Upper lobe of left lung (tissue), 6 donors: ENCODE results near the gene SLC30A1. TPM values are rescaled to one million over a fixed set of nuclear protein-coding genes. Genes with fewer than 3 reads are reported as not detected.
"Not testable (repeated sequence)": the region's sequence is repeated elsewhere in the genome, so short reads cannot be mapped to it uniquely, and the experiment has no call there.

ENCODE experiments used
- ATAC-seq, 2 donors: fragments of 200-7000 bp; cut with Tn5 transposase; one replicate each; pipeline ENCODE4 v1.9.1; 2022; ENCODE audit warnings: mild to moderate bottlenecking in 2 of 2, moderate library complexity in 2 of 2; ENCODE audit not compliant: low FRiP score in 2 of 2
- DNase-seq, 2 donors: peaks; one replicate each; pipeline ENCODE4 v3.0.0-alpha.2; 2019 to 2020
- H3K27ac ChIP-seq, 4 donors: fragments of 200-600 bp; sonication (generic); one replicate each; pipeline ENCODE4 v1.5.1; 2016 to 2019
- H3K27me3 ChIP-seq, 4 donors: fragments of 200-600 bp; sonication (generic); one replicate each; pipeline ENCODE4 v1.5.1; 2017 to 2019
- H3K36me3 ChIP-seq, 4 donors: fragments of 200-600 bp; sonication (generic); one replicate each; pipeline ENCODE4 v1.5.1; 2016 to 2019
- H3K4me1 ChIP-seq, 4 donors: fragments of 200-600 bp; sonication (generic); one replicate each; pipeline ENCODE4 v1.5.1; 2018 to 2019
- H3K4me3 ChIP-seq, 4 donors: fragments of 200-600 bp; sonication (generic); one replicate each; pipeline ENCODE4 v1.5.1; 2017 to 2019; ENCODE audit warnings: mild to moderate bottlenecking in 2 of 4, moderate library complexity in 1 of 4
- H3K9me3 ChIP-seq, 4 donors: fragments of 200-600 bp; sonication (generic); one replicate each; pipeline ENCODE4 v1.5.1; 2018 to 2019
- EP300 ChIP-seq, 4 donors: sonication (generic); formaldehyde crosslinking; IDR thresholded peaks; one replicate each; pipeline ENCODE4 v1.5.1; 2017; ENCODE audit warnings: antibody characterized with exemption in 4 of 4, control low read depth in 2 of 4
- POLR2A ChIP-seq, 4 donors: fragments of 450-650 bp; IDR thresholded peaks; one replicate each; pipeline ENCODE4 v1.5.1; 2016 to 2017; ENCODE audit warnings: antibody characterized with exemption in 4 of 4, mild to moderate bottlenecking in 2 of 4
- POLR2AphosphoS5 ChIP-seq, 2 donors: sonication (generic); formaldehyde crosslinking; IDR thresholded peaks; one replicate each; pipeline ENCODE4 v1.5.1; 2017; ENCODE audit warnings: antibody characterized with exemption in 2 of 2
- WGBS, 2 donors: methylation state at CpG; one replicate each; pipeline ENCODE4 v1.1.5; 2017 to 2018; 5-methylcytosine and 5-hydroxymethylcytosine counted together
- total RNA-seq, 6 donors: library from RNA; depleted of rRNA in 4 of 6; stranded (reverse); fragments of >200 nt in 4 of 6; gene quantifications; one replicate each; pipeline versions ENCODE4 v1.1.0 to v1.2.1, GENCODE V29; 2016 to 2021
- TF ChIP-seq, protein P1 (sequence below), 6 experiments: fragments of 450-650 bp in 4 of 6; fragments of 200-600 bp in 2 of 6; sonication (generic) in 2 of 6; IDR thresholded peaks; one replicate each; pipeline ENCODE4 v1.5.1; 2016 to 2019; ENCODE audit warnings: antibody characterized with exemption in 6 of 6
- donor health status: DM: no; HTN: no; CAD: no; lungs with moderate emphysema.
- donor health status: DM: no; HTN: yes; CAD: no; lungs with severe emphysema.

SLC30A1 gene
- total RNA-seq, 6 donors from 2014 or later, result 3.1 to 19.2 (median 13.2) TPM

DNA sequence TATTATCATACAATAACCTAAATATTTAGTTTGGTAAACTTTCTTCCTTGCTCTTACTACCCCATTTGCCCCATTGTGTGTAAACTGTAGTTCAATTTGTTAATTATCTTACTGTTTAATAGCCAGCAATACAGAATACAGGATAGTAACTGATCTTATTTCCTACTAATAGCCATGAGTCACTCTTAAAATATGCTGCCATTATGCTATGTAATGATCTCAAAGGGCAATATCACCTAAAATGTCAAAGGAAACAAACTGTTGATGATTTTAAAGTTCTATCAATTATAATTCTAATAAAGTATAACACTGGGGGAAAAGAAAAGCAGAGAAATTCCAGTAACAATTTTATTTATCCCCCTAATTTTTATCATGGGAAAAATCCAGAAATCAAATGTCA, 4.3 kb downstream of the SLC30A1 start:
- no peaks in the 10 kb centered on the region for H3K9me3 ChIP-seq
- TF ChIP-seq POLR2AphosphoS5 (IDR thresholded peaks at IDR 0.05), result no peak
- TF ChIP-seq POLR2A (IDR thresholded peaks at IDR 0.05), result no peak
- TF ChIP-seq, protein P1, sequence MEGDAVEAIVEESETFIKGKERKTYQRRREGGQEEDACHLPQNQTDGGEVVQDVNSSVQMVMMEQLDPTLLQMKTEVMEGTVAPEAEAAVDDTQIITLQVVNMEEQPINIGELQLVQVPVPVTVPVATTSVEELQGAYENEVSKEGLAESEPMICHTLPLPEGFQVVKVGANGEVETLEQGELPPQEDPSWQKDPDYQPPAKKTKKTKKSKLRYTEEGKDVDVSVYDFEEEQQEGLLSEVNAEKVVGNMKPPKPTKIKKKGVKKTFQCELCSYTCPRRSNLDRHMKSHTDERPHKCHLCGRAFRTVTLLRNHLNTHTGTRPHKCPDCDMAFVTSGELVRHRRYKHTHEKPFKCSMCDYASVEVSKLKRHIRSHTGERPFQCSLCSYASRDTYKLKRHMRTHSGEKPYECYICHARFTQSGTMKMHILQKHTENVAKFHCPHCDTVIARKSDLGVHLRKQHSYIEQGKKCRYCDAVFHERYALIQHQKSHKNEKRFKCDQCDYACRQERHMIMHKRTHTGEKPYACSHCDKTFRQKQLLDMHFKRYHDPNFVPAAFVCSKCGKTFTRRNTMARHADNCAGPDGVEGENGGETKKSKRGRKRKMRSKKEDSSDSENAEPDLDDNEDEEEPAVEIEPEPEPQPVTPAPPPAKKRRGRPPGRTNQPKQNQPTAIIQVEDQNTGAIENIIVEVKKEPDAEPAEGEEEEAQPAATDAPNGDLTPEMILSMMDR (IDR thresholded peaks at IDR 0.05), result no peak
- TF ChIP-seq EP300 (IDR thresholded peaks at IDR 0.05), result no peak

DNA sequence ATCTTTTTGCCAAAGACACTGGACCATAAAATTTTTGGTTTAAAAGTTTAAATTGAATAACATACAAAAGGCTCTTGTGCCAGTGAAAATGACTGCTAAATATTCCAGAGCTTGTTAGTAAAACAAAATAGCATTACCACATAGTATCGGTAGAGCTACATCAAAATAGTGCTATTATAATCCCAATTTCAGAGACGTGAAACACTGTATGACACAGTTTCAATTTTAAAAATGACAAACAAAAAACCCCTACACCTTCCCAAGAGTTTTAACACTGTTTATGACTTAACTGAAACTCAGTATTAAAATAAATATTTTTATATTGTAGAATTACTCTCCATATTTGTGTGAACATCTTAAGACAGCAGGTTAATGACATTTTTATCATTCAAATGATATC, 7.0 kb downstream of the SLC30A1 start:
- WGBS, 2 donors, result 77 to 82% methylated on average over 2 of the region's 2 CpGs
- no peak for TF ChIP-seq EP300 (IDR thresholded peaks at IDR 0.05)
- no peak overlapping the region for H3K27ac ChIP-seq

More for the DNA sequence above, 4.3 kb downstream of the SLC30A1 start:
- Histone ChIP-seq H3K27me3 (no peaks in the 10 kb centered on the region), H3K27ac (no peak overlapping the region), H3K4me3 (no peak overlapping the region), H3K4me1 (peaks cover 8 to 31% (median 16%) of the 10 kb centered on the region in 4 donors), H3K36me3 (peaks cover 0 to 6% (median 0%) of the 10 kb centered on the region in 4 donors)
- DNase-seq, result no peak
- no peak for ATAC-seq

DNA sequence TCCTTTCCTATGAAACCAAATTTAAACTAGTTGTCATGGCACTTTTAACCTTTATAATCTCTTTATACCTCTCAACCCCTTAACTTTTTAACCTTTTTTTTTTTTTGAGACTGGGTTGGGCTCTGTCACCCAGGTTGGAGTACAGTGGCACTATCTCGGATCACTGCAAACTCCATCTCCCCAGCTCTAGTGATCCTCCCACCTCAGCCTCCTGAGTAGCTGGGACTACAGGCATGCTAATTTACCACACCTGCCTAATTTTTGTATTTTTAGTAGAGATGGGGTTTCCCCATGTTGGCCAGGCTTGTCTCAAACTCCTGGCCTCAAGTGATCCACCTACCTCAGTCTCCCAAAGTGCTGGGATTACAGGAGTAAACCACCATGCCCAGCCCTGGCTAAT, 8.6 kb downstream of the SLC30A1 start:
- ATAC-seq, result not testable (repeated sequence)

More for the DNA sequence above, 7.0 kb downstream of the SLC30A1 start:
- H3K4me3 ChIP-seq, result no peak overlapping the region
- no peak for DNase-seq
- ATAC-seq, result no peak
- H3K36me3 ChIP-seq, result peaks cover 0 to 6% (median 0%) of the 10 kb centered on the region in 4 donors
- peaks cover 7 to 20% (median 12%) of the 10 kb centered on the region in 4 donors for H3K4me1 ChIP-seq
- no peaks in the 10 kb centered on the region for H3K27me3 ChIP-seq
- no peaks in the 10 kb centered on the region for H3K9me3 ChIP-seq

DNA sequence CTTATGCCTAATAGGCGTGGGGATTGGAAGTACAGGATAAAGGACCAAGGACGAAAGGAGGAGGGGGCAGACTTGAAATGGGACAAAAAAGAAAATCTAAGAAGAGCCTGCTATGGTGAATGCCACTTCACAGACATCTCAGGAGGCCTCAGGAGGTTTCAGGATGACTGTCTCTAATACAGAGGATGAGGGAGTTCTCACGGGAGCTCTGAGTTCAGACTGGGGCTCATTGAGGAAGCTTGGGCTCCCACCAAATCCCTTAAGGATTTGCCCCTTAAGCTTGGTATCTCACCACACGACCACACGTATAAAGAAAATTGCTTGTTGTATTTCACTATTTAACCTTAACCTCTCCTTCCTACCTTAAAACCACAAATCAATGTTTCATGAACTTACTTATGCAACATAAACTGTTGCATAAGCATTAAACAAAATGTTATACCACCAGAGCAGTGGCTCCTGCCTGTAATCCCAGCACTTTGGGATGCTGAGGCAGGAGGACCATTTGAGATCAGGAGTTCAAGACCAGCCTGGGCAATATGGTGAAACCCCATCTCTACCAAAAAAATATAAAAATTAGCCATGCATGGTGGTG, 12.4 kb downstream of the SLC30A1 start:
- no peak overlapping the region for H3K4me3 ChIP-seq
- TF ChIP-seq POLR2A (IDR thresholded peaks at IDR 0.05) (no peak), EP300 (IDR thresholded peaks at IDR 0.05) (no peak), POLR2AphosphoS5 (IDR thresholded peaks at IDR 0.05) (no peak)
- TF ChIP-seq, protein P1 (IDR thresholded peaks at IDR 0.05), result no peak
- no peak for DNase-seq
- H3K27ac ChIP-seq, result no peak overlapping the region
- ATAC-seq, result no peak
- no peaks in the 10 kb centered on the region for H3K27me3 ChIP-seq
- no peaks in the 10 kb centered on the region for H3K4me1 ChIP-seq
- H3K36me3 ChIP-seq, result no peaks in the 10 kb centered on the region
- WGBS, 2 donors, result 75 to 82% methylated on average over 5 of the region's 5 CpGs
- H3K9me3 ChIP-seq, result no peaks in the 10 kb centered on the region

More for the DNA sequence above, 8.6 kb downstream of the SLC30A1 start:
- H3K36me3 ChIP-seq, H3K9me3 ChIP-seq, H3K4me1 ChIP-seq, DNase-seq, H3K27me3 ChIP-seq, H3K27ac ChIP-seq, H3K4me3 ChIP-seq: not testable (repeated sequence)
- WGBS, 2 donors, result 88% methylated on average over 1 of the region's 1 CpG

DNA sequence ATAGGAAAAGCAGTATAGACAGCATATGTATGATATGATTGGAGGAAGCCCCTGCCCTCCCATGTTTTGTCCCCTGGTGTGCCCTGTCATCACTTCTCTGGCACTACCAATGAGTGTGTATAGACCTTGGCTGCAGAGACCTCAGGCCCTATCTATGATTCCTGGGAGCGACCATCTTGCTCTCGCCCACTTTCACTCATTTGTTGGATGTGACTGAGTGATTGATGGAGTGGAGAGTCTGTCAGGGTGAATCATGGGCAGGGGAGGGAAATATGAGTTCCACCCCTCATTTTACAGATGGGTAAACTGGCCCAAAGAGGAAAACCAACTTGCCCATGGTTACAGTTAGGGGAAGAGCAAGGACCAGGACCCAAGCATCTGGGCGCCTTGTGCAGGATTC, 14.9 kb downstream of the SLC30A1 start:
- H3K27me3 ChIP-seq, result no peaks in the 10 kb centered on the region
- WGBS, 2 donors, result 91 to 93% methylated on average over 3 of the region's 3 CpGs
- TF ChIP-seq POLR2AphosphoS5 (IDR thresholded peaks at IDR 0.05) (no peak), POLR2A (IDR thresholded peaks at IDR 0.05) (no peak), EP300 (IDR thresholded peaks at IDR 0.05) (no peak)
- TF ChIP-seq, protein P1 (IDR thresholded peaks at IDR 0.05), result no peak

More for the DNA sequence above, 14.9 kb downstream of the SLC30A1 start:
- H3K4me1 ChIP-seq, result no peaks in the 10 kb centered on the region
- no peak for DNase-seq
- H3K4me3 ChIP-seq, result no peak overlapping the region
- no peak overlapping the region for H3K27ac ChIP-seq
- no peak for ATAC-seq
- H3K36me3 ChIP-seq, result no peaks in the 10 kb centered on the region
- H3K9me3 ChIP-seq, result no peaks in the 10 kb centered on the region
